H1 (cell line): ENCODE results near the gene ZNF280B.

ENCODE experiments used
- EP300 ChIP-seq, 2 experiments: IDR thresholded peaks; 1 replicate in 1 of 2; 2 replicates in 1 of 2; pipeline ENCODE4 v1.6.1; 2011 to 2012; ENCODE audit warnings: low read depth in 2 of 2, low read length in 2 of 2, mild to moderate bottlenecking in 2 of 2, borderline replicate concordance in 1 of 2, inconsistent platforms in 1 of 2, moderate library complexity in 1 of 2
- SIN3A ChIP-seq, 2 experiments: IDR thresholded peaks in 1 of 2; conservative IDR thresholded peaks in 1 of 2; 2 replicates each; pipeline ENCODE4 v1.6.1; 2011 to 2012; ENCODE audit warnings: low read length in 2 of 2, improper control_type of control experiment in 1 of 2, low read depth in 1 of 2, mild to moderate bottlenecking in 1 of 2
- TBP ChIP-seq: IDR thresholded peaks from 2 replicates; pipeline ENCODE4 v1.6.1; 2011; ENCODE audit warnings: low read depth, low read length, improper control_type of control experiment
- TCF12 ChIP-seq: IDR thresholded peaks from 2 replicates; pipeline ENCODE4 v1.6.1; 2011; ENCODE audit warnings: low read depth, mild to moderate bottlenecking, low read length
- TF ChIP-seq, protein P1 (sequence below), 3 experiments: IDR thresholded peaks; 1 replicate in 2 of 3; 2 replicates in 1 of 3; pipeline versions ENCODE4 v1.5.1 to v1.6.1; 2011; ENCODE audit warnings: low read length in 3 of 3, mild to moderate bottlenecking in 3 of 3, inconsistent platforms in 2 of 3, low read depth in 1 of 3, moderate library complexity in 1 of 3; ENCODE audit not compliant: insufficient read depth in 1 of 3; ENCODE audit errors: control extremely low read depth in 1 of 3

DNA sequence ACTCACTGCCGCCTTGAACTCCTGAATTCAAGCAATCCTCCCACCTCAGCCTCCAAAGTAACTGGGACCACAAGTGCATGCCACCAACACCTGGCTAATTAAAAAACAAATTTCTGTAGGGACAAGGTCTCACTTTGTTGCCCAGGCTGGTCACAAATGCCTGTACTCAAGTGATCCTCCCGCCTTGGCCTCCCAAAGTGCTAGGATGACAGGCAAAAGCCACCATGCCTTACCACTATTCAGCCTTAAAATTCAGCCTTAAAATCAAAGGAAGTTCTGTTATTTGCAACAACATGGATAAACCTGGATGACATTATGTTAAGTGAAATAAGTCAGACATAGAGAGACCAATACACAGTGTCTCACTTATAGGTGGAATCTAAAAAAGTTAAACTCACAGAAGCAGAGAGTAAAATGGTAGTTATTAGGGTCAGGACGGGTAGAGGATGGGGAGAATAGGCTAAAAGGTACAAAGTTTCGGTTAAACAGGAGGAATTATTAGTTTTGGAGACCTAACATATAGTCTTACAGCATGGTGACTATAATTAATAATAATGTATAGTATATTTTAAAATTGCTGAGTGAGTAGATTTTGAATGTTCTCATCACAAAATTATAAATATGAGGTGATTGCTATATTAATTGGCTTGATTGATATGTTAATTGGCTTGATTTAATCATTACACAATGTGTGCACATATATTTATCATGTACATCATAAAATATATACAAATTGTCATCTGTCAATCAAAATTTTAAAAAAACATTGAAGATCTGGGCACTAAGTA is 17.8 kb upstream of the ZNF280B start:
- TF ChIP-seq TCF12, result no peak
- TF ChIP-seq, protein P1, sequence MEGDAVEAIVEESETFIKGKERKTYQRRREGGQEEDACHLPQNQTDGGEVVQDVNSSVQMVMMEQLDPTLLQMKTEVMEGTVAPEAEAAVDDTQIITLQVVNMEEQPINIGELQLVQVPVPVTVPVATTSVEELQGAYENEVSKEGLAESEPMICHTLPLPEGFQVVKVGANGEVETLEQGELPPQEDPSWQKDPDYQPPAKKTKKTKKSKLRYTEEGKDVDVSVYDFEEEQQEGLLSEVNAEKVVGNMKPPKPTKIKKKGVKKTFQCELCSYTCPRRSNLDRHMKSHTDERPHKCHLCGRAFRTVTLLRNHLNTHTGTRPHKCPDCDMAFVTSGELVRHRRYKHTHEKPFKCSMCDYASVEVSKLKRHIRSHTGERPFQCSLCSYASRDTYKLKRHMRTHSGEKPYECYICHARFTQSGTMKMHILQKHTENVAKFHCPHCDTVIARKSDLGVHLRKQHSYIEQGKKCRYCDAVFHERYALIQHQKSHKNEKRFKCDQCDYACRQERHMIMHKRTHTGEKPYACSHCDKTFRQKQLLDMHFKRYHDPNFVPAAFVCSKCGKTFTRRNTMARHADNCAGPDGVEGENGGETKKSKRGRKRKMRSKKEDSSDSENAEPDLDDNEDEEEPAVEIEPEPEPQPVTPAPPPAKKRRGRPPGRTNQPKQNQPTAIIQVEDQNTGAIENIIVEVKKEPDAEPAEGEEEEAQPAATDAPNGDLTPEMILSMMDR (IDR thresholded peaks at IDR 0.05; ENCODE audit: control extremely low read depth in 1 of 3, insufficient read depth in 1 of 3, low read depth in 1 of 3, low read length in 3 of 3), result no peak
- no peak for TF ChIP-seq TBP
- no peak for TF ChIP-seq EP300 (IDR thresholded peaks at IDR 0.05; ENCODE audit: borderline replicate concordance in 1 of 2, low read depth in 2 of 2, low read length in 2 of 2)
- no peak for TF ChIP-seq SIN3A (conservative IDR thresholded peaks at IDR 0.05 in 1 of 2, IDR thresholded peaks at IDR 0.05 in 1 of 2; ENCODE audit: low read depth in 1 of 2, low read length in 2 of 2)
